HepG2 (cell line): ENCODE measurements around the gene ADAT3. TPM values are rescaled to one million over a fixed set of nuclear protein-coding genes. Genes with fewer than 3 reads are reported as not detected.

Experiments used
- ATAC-seq: fragments of 200-7000 bp; cut with Tn5 transposase; 3 replicates; pipeline ENCODE4 v1.9.1; 2020; ENCODE audit warnings: mild to moderate bottlenecking, moderate library complexity
- Bru-seq: library from RNA; stranded (reverse); fragments of 400-500 nt; gene quantifications from one replicate; lab custom pipeline; 2021; lab: Mats Ljungman, UMichigan
- BruChase-seq, 2 experiments: library from RNA; stranded (reverse); fragments of 400-500 nt; gene quantifications; one replicate each; lab custom pipeline; 2021; lab: Mats Ljungman, UMichigan
- BruUV-seq: library from RNA; stranded (reverse); fragments of 400-500 nt; replicated peaks from 2 replicates; lab custom pipeline; 2021; lab: Mats Ljungman, UMichigan
- CTCF ChIA-PET: fragments of 300-600 bp; formaldehyde crosslinking; extraction: SDS; loops from one replicate; lab custom pipeline; 2021; ENCODE audit warnings: low total read pairs, inconsistent platforms, low intra/inter-chr PET ratio; lab: Yijun Ruan, JAX
- POLR2A ChIA-PET: fragments of 350-600 bp; sonication (Branson Sonifier 250); formaldehyde crosslinking; loops from one replicate; lab custom pipeline; 2020; ENCODE audit warnings: antibody characterized with exemption, inconsistent platforms; lab: Yijun Ruan, JAX
- DNase-seq: peaks from one replicate; pipeline ENCODE4 v3.0.0-alpha.2; 2015; ENCODE audit warnings: low spot score
- FAIRE-seq: peaks from 3 replicates; lab custom pipeline; 2011; peaks lifted over from hg19 to GRCh38; lab: Jason Lieb, UNC
- H2AFZ ChIP-seq: one replicate; pipeline ENCODE4 v1.6.1; 2011; ENCODE audit warnings: low read length, inconsistent platforms
- H3K27ac ChIP-seq: fragments of 300-600 bp; 3 replicates; pipeline ENCODE4 v1.8.0; 2011; ENCODE audit warnings: mixed run types, mild to moderate bottlenecking, mixed read lengths, low read length, inconsistent platforms; ENCODE audit not compliant: insufficient read depth; ENCODE audit errors: extremely low read length
- H3K27me3 ChIP-seq, 2 experiments: fragments of 200-600 bp in 1 of 2; 2 replicates in 1 of 2; 3 replicates in 1 of 2; pipeline versions ENCODE4 v1.6.0 to v1.8.0; 2011; ENCODE audit warnings: low read length in 2 of 2, mild to moderate bottlenecking in 2 of 2, moderate library complexity in 2 of 2, inconsistent platforms in 1 of 2; ENCODE audit not compliant: insufficient read depth in 2 of 2, control insufficient read depth in 1 of 2
- H3K36me3 ChIP-seq, 2 experiments: fragments of 200-600 bp in 1 of 2; replicated peaks in 1 of 2; 2 replicates in 1 of 2; 3 replicates in 1 of 2; pipeline versions ENCODE4 v1.5.1 to v1.8.0; 2011; ENCODE audit warnings: low read length in 2 of 2, inconsistent platforms in 1 of 2; ENCODE audit not compliant: insufficient read depth in 2 of 2, control insufficient read depth in 1 of 2
- H3K4me1 ChIP-seq: 2 replicates; pipeline ENCODE4 v1.5.1; 2012; ENCODE audit warnings: low read length, inconsistent platforms; ENCODE audit not compliant: insufficient read depth
- H3K4me2 ChIP-seq: 2 replicates; pipeline ENCODE4 v1.6.0; 2011; ENCODE audit warnings: low read depth, low read length, inconsistent platforms
- H3K4me3 ChIP-seq, 3 experiments: fragments of 200-600 bp in 1 of 3; sonication (generic), shearing (Covaris generic) in 1 of 3; replicated peaks in 1 of 3; 2 replicates each; pipeline ENCODE4 v1.5.1; 2011 to 2016; ENCODE audit warnings: low read length in 3 of 3, inconsistent platforms in 2 of 3, low read depth in 2 of 3, mild to moderate bottlenecking in 2 of 3, control low read depth in 1 of 3, mixed read lengths in 1 of 3; ENCODE audit not compliant: insufficient read depth in 1 of 3
- H3K79me2 ChIP-seq: one replicate; pipeline ENCODE4 v1.6.1; 2011; ENCODE audit warnings: low read length, inconsistent platforms; ENCODE audit not compliant: insufficient read depth
- H3K9ac ChIP-seq: 2 replicates; pipeline ENCODE4 v1.6.0; 2011; ENCODE audit warnings: mild to moderate bottlenecking, low read depth, low read length, inconsistent platforms; ENCODE audit not compliant: insufficient read depth
- H3K9me3 ChIP-seq: 2 replicates; pipeline ENCODE4 v1.5.1; 2012; ENCODE audit warnings: mild to moderate bottlenecking, low read length
- H4K20me1 ChIP-seq: 2 replicates; pipeline ENCODE4 v1.6.0; 2011; ENCODE audit warnings: inconsistent platforms, mild to moderate bottlenecking, low read length, moderate library complexity; ENCODE audit not compliant: insufficient read depth
- AKAP8 ChIP-seq: sonication (generic); formaldehyde crosslinking; IDR thresholded peaks from 2 replicates; pipeline ENCODE4 v1.5.1; 2020; ENCODE audit warnings: mild to moderate bottlenecking, missing genetic modification reagents
- KDM5A ChIP-seq: fragments of 200-600 bp; sonication (generic); IDR thresholded peaks from 2 replicates; pipeline ENCODE4 v1.7.0; 2018; ENCODE audit warnings: antibody characterized with exemption, mild to moderate bottlenecking, low read length, borderline replicate concordance
- NR3C1 ChIP-seq: sonication (generic); formaldehyde crosslinking; IDR thresholded peaks from 2 replicates; pipeline ENCODE4 v1.4.0; 2020; ENCODE audit warnings: missing genetic modification reagents
- PPARG ChIP-seq: conservative IDR thresholded peaks from 2 replicates; pipeline ENCODE4 v1.6.1; 2016; ENCODE audit warnings: missing biosample characterization, missing genetic modification reagents
- SOX5 ChIP-seq: IDR thresholded peaks from 2 replicates; pipeline ENCODE4 v1.6.1; 2016; ENCODE audit warnings: borderline replicate concordance
- ZBTB20 ChIP-seq: sonication (generic); formaldehyde crosslinking; IDR thresholded peaks from 2 replicates; pipeline ENCODE4 v1.8.1; 2023; ENCODE audit warnings: missing genetic modification reagents, low read depth, mild to moderate bottlenecking, borderline replicate concordance
- ZBTB42 ChIP-seq: sonication (generic); formaldehyde crosslinking; IDR thresholded peaks from 2 replicates; pipeline ENCODE4 v1.5.0; 2020; ENCODE audit warnings: mild to moderate bottlenecking, missing genetic modification reagents
- ZNF451 ChIP-seq: sonication (generic); formaldehyde crosslinking; IDR thresholded peaks from 2 replicates; pipeline ENCODE4 v1.5.0; 2020; ENCODE audit warnings: mild to moderate bottlenecking, missing genetic modification reagents
- ZNF776 ChIP-seq: sonication (generic); formaldehyde crosslinking; IDR thresholded peaks from 2 replicates; pipeline ENCODE4 v1.4.0; 2020; ENCODE audit warnings: mild to moderate bottlenecking, missing genetic modification reagents
- WGBS: methylation state at CpG from one replicate; pipeline ENCODE4 v1.1.6; 2017; ENCODE audit warnings: low lambda C conversion rate; 5-methylcytosine and 5-hydroxymethylcytosine counted together
- in situ Hi-C: cut with HindIII; loops from 2 replicates; pipeline ENCODE4 v1.10.0; 2017; ENCODE audit warnings: low pct_unique_long_range_greater_than_20kb; ENCODE audit not compliant: extremely low pct_ligation_motif_present
- intact Hi-C: fragments of 100-400 bp; cut with micrococcal nuclease; formaldehyde crosslinking; loops from one replicate; pipeline ENCODE4 v1.10.0; 2022; ENCODE audit not compliant: unreplicated experiment
- long read RNA-seq, 2 experiments: library from RNA in 1 of 2; library from polyadenylated mRNA in 1 of 2; stranded (forward) in 1 of 2; unstranded in 1 of 2; transcript quantifications; one replicate each; pipeline ENCODE4 v2.0.0, GENCODE V29; 2019 to 2022
- polyA minus RNA-seq, 3 experiments: library from RNA; depleted of rRNA, polyadenylated mRNA; stranded (reverse); fragments of >200 nt; gene quantifications; 2 replicates each; pipeline ENCODE4 v1.2.3, GENCODE V29; 2011; ENCODE audit warnings: low replicate concordance in 1 of 3
- polyA plus RNA-seq, 8 experiments: library from polyadenylated mRNA; depleted of rRNA in 3 of 8; stranded (reverse) in 7 of 8; unstranded in 1 of 8; fragments of >200 nt; fragmentation: Illumina TruSeq in 4 of 8; extraction: Trizol in 4 of 8; gene quantifications; 2 replicates each; pipeline versions ENCODE4 v1.2.1 to v1.2.3, GENCODE V29; 2011 to 2016; ENCODE audit warnings: low read depth in 4 of 8, missing spikeins in 1 of 8, mixed read lengths in 1 of 8; ENCODE audit not compliant: insufficient read depth in 1 of 8
- total RNA-seq, 5 experiments: library from RNA; depleted of rRNA; stranded (reverse); fragments of >200 nt; fragmentation: Illumina TruSeq; extraction: Trizol; gene quantifications; 2 replicates each; pipeline ENCODE4 v1.2.3, GENCODE V29; 2016; ENCODE audit warnings: low read depth in 1 of 5
- TF ChIP-seq, protein P1 (sequence below): sonication (generic); formaldehyde crosslinking; conservative IDR thresholded peaks from 2 replicates; pipeline ENCODE4 v1.4.0; 2020; ENCODE audit warnings: missing genetic modification reagents
- TF ChIP-seq, protein P2 (sequence below): sonication (generic); formaldehyde crosslinking; IDR thresholded peaks from 2 replicates; pipeline ENCODE4 v1.5.1; 2020; ENCODE audit warnings: missing genetic modification reagents, mild to moderate bottlenecking, borderline replicate concordance
- TF ChIP-seq, protein P3 (sequence below): sonication (generic); formaldehyde crosslinking; IDR thresholded peaks from 2 replicates; pipeline ENCODE4 v1.8.0; 2022; ENCODE audit warnings: mild to moderate bottlenecking, missing genetic modification reagents, borderline replicate concordance

Gene ADAT3
- total RNA-seq (2016; rRNA removed; fragmentation: Illumina TruSeq; extraction: Trizol) (2.0 and 3.5 TPM in 2 replicates), polyA plus RNA-seq (2011; rRNA removed) (0.95 and 1.4 TPM in 2 replicates), polyA minus RNA-seq (2011; rRNA and poly(A)+ RNA removed; ENCODE audit: low replicate concordance) (2.1 and 3.8 TPM in 2 replicates), Bru-seq, nascent RNA (percentile 60 among the genes with signal in this experiment), BruChase-seq, experiment 1, labeled RNA remaining after a 6-hour chase (percentile 75 among the genes with signal in this experiment), BruChase-seq, experiment 2, labeled RNA remaining after a 2-hour chase (percentile 86 among the genes with signal in this experiment)
- total RNA-seq (2016; cell fraction: cytosol; rRNA removed; fragmentation: Illumina TruSeq; extraction: Trizol; ENCODE audit: low read depth) = 0.79 and 0.81 TPM in 2 replicates
- total RNA-seq (2016; cell fraction: insoluble cytoplasmic fraction; rRNA removed; fragmentation: Illumina TruSeq; extraction: Trizol) = 1.7 and 3.1 TPM in 2 replicates
- 1.7 and 2.1 TPM in 2 replicates for total RNA-seq (2016; cell fraction: membrane; rRNA removed; fragmentation: Illumina TruSeq; extraction: Trizol)
- total RNA-seq (2016; cell fraction: nucleus; rRNA removed; fragmentation: Illumina TruSeq; extraction: Trizol) = 1.5 and 1.9 TPM in 2 replicates
- 0.94 and 1.7 TPM in 2 replicates for polyA plus RNA-seq (2011; cell fraction: cytosol; rRNA removed)
- polyA plus RNA-seq (2011; cell fraction: nucleus; rRNA removed) = 6.4 and 7.8 TPM in 2 replicates
- polyA plus RNA-seq (2012) = 1.3 and 1.7 TPM in 2 replicates
- 0.68 TPM in 2 replicates for polyA plus RNA-seq (2016; cell fraction: cytosol; fragmentation: Illumina TruSeq; extraction: Trizol; ENCODE audit: low read depth)
- polyA plus RNA-seq (2016; cell fraction: insoluble cytoplasmic fraction; fragmentation: Illumina TruSeq; extraction: Trizol; ENCODE audit: low read depth) = 2.8 and 3.5 TPM in 2 replicates
- polyA plus RNA-seq (2016; cell fraction: membrane; fragmentation: Illumina TruSeq; extraction: Trizol; ENCODE audit: low read depth) = 1.1 and 1.4 TPM in 2 replicates
- polyA plus RNA-seq (2016; cell fraction: nucleus; fragmentation: Illumina TruSeq; extraction: Trizol; ENCODE audit: insufficient read depth, low read depth) = 5.0 and 6.1 TPM in 2 replicates
- polyA minus RNA-seq (2011; cell fraction: cytosol; rRNA and poly(A)+ RNA removed) = 1.3 and 1.6 TPM in 2 replicates
- 2.3 and 2.6 TPM in 2 replicates for polyA minus RNA-seq (2011; cell fraction: nucleus; rRNA and poly(A)+ RNA removed)
- long read RNA-seq, experiment 1, partial matches to known transcripts = 4 of 10 reads
- long read RNA-seq, experiment 1, other reads (novel, unspliced or antisense) = 2 of 10 reads
- long read RNA-seq, experiment 2, transcript ADAT3-201 (2 exons, 1,620 nt) = major isoform, 10 of 26 reads
- long read RNA-seq, experiment 2, partial matches to known transcripts = 11 of 26 reads
- long read RNA-seq, experiment 2, other reads (novel, unspliced or antisense) = 5 of 26 reads

DNA sequence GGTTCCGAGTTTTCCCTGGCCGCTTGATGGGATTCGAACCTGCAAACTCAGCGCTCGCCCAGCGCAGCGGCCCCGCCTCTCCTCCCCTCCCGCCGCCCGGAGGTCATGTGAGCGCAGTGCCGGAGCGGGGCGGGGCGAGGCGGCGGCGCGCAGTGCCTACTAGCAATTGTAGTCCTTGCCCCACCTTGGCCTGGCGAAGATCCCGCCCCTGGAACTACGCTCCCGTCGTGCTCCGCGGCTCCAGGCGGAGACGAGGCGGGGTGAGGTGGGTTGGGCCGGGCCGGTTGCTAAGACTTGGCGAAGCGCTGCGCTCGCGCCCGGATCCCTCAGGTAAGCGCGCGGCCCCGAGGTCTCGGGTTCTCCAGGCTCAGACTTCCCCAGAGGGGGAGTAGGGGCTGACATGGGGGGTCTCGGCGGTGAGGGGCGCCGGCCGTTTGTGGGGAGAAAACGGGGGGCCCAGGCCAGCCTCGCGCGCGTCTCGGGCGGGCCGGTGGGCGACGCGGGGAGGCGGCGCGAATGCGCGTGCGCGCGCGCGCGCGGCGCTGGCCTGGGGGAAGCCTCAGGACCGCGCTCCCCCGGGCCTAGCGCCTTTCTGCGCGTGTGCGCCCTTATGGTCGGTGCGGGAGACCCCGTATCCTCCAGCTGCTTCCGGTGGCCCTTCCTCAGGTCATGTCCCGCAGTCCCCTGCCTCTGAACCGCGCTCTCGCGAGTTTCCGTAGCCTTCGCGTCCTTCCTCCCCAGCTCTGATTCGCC is at the start of gene ADAT3, which contains the start of gene SCAMP4:
Gene ADAT3 (plus strand): TSS at position 290 of the 753 bp plus-strand sequence. CDS start 6,649 bp downstream, outside the sequence.
Gene SCAMP4 (plus strand): TSS at position 290 of the 753 bp plus-strand sequence. CDS start 9,621 bp downstream, outside the sequence.
- Histone ChIP-seq H3K27ac (peak within 1 kb of the TSS; percentile 69), H3K9me3 (no peaks in the 10 kb centered on the region), H3K9ac (peak within 1 kb of the TSS; percentile 79), H4K20me1 (peaks cover 6% of the 10 kb centered on the region; the same call in 1 of the 2 replicates), H3K4me1 (peaks cover 78% of the 10 kb centered on the region), H3K27me3 (no peaks in the 10 kb centered on the region), H2AFZ (peak within 1 kb of the TSS; percentile 49), H3K4me2 (peak within 1 kb of the TSS; percentile 77), H3K4me3 (peak within 1 kb of the TSS; percentile 62 to 75 (median 74); a peak in 5 of 6 replicates), H3K79me2 (peaks cover 39% of the 10 kb centered on the region), H3K36me3 (no peaks in the 10 kb centered on the region; a peak in 1 of 5 replicates)
- in situ Hi-C loops = no loop called here
- ATAC-seq (peak; percentile 80), DNase-seq (peak; percentile 94), FAIRE-seq (peak; percentile 91)
- ChIA-PET CTCF (no interaction called here), POLR2A (interaction anchor here (0.5 to 3.5 kb wide), 5 partner anchors 8 to 147 kb away, joined by 3 to 14 read pairs (median 3); no protein-coding TSS in a partner anchor)
- WGBS = 3% methylated on average over 27 of the region's 92 CpGs
- TSS peak; percentile 80 for BruUV-seq
- intact Hi-C loops = no loop called here
- TF ChIP-seq SOX5 (peak; percentile 34; the same call in 1 of the 2 replicates), PPARG (no peak), KDM5A (peak; percentile 69; the same call in 1 of the 2 replicates), ZNF451 (0 out of 2 replicates have a peak, but pooled peaks have one; percentile 41), ZBTB42 (CRISPR knock-in tag) (no peak), AKAP8 (CRISPR knock-in tag) (no peak), NR3C1 (no peak), ZBTB20 (CRISPR knock-in tag) (peak; percentile 2; the same call in 1 of the 2 replicates), ZNF776 (CRISPR knock-in tag) (no peak)
- TF ChIP-seq, protein P1, sequence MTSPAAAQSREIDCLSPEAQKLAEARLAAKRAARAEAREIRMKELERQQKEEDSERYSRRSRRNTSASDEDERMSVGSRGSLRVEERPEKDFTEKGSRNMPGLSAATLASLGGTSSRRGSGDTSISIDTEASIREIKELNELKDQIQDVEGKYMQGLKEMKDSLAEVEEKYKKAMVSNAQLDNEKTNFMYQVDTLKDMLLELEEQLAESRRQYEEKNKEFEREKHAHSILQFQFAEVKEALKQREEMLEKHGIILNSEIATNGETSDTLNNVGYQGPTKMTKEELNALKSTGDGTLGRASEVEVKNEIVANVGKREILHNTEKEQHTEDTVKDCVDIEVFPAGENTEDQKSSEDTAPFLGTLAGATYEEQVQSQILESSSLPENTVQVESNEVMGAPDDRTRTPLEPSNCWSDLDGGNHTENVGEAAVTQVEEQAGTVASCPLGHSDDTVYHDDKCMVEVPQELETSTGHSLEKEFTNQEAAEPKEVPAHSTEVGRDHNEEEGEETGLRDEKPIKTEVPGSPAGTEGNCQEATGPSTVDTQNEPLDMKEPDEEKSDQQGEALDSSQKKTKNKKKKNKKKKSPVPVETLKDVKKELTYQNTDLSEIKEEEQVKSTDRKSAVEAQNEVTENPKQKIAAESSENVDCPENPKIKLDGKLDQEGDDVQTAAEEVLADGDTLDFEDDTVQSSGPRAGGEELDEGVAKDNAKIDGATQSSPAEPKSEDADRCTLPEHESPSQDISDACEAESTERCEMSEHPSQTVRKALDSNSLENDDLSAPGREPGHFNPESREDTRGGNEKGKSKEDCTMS (CRISPR knock-in tag) = no peak
- TF ChIP-seq, protein P2, sequence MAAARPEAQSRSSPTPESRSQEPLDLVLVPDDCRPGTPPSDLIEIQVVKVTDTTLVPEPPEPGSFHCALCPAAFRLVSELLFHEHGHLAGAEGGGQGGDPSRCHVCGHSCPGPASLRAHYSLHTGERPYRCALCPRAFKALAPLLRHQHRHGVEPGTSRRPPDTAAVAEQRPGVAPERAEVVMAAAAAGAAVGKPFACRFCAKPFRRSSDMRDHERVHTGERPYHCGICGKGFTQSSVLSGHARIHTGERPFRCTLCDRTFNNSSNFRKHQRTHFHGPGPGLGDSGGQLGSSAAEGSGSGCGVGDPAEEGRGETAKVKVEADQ (CRISPR knock-in tag) = peak; percentile 34; the same call in 1 of the 2 replicates
- TF ChIP-seq, protein P3, sequence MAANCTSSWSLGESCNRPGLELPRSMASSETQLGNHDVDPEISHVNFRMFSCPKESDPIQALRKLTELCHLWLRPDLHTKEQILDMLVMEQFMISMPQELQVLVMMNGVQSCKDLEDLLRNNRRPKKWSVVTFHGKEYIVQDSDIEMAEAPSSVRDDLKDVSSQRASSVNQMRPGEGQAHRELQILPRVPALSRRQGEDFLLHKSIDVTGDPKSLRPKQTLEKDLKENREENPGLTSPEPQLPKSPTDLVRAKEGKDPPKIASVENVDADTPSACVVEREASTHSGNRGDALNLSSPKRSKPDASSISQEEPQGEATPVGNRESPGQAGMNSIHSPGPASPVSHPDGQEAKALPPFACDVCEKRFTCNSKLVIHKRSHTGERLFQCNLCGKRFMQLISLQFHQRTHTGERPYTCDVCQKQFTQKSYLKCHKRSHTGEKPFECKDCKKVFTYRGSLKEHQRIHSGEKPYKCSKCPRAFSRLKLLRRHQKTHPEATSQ (CRISPR knock-in tag) = no peak
